ENCODE data around the gene MINDY4.

MINDY4 gene

GRCh38 chr7:30921540-30922401 is 150.6 kb downstream of the MINDY4 start:
- TF ChIP-seq REST (IDR thresholded peaks at IDR 0.05; ENCODE audit: low read depth), result no peak
- no peak for TF ChIP-seq FOXM1 (IDR thresholded peaks at IDR 0.05; ENCODE audit: borderline replicate concordance, low read depth)
- no peak for TF ChIP-seq YY1 (IDR thresholded peaks at IDR 0.05; ENCODE audit: low read depth)
- TF ChIP-seq, protein P1, sequence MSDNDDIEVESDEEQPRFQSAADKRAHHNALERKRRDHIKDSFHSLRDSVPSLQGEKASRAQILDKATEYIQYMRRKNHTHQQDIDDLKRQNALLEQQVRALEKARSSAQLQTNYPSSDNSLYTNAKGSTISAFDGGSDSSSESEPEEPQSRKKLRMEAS (IDR thresholded peaks at IDR 0.05), result no peak
- no peak for TF ChIP-seq RAD21 (IDR thresholded peaks at IDR 0.05; ENCODE audit: low read depth)
- TF ChIP-seq NFIC (IDR thresholded peaks at IDR 0.05), result no peak
- TF ChIP-seq TEAD4 (IDR thresholded peaks at IDR 0.05), result no peak
- TF ChIP-seq TAF1 (IDR thresholded peaks at IDR 0.05; ENCODE audit: low read depth), result no peak
- TF ChIP-seq ZBTB7A (IDR thresholded peaks at IDR 0.05; ENCODE audit: low read depth), result no peak
- TF ChIP-seq TCF12 (IDR thresholded peaks at IDR 0.05; ENCODE audit: low read depth), result no peak
- TF ChIP-seq CEBPB (IDR thresholded peaks at IDR 0.05), result no peak
- TF ChIP-seq EP300 (IDR thresholded peaks at IDR 0.05; ENCODE audit: borderline replicate concordance), result no peak
- no peak for TF ChIP-seq CREB1 (IDR thresholded peaks at IDR 0.05; ENCODE audit: low read depth)
- no peak for TF ChIP-seq EGR1 (IDR thresholded peaks at IDR 0.05)
- TF ChIP-seq USF1 (IDR thresholded peaks at IDR 0.05), result no peak

DNA sequence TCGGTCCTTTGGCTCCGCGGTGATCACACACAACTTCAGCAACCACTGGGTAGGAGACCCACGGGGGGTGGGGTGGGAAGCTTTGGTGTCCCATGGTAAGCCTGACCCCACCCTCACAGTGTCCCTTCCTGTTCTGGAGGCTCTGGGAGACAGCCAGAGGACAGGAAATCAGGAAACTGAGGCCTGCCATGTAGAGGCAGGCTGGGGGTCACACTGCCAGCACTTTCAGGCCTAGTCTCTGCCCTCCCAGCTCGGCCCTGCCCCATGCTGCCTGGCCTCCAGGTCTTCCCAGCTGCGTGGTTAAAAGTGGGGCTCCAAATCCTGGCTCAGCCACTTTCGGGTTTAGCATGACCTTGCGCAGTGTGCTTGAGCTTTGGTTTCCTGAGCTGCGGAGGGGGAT is 151.4 kb downstream of the MINDY4 start:
- TF ChIP-seq CREB1 (IDR thresholded peaks at IDR 0.05; ENCODE audit: low read depth) (no peak), EP300 (IDR thresholded peaks at IDR 0.05; ENCODE audit: borderline replicate concordance) (no peak), ZBTB7A (IDR thresholded peaks at IDR 0.05; ENCODE audit: low read depth) (no peak), FOXM1 (IDR thresholded peaks at IDR 0.05; ENCODE audit: borderline replicate concordance, low read depth) (no peak), CEBPB (IDR thresholded peaks at IDR 0.05) (no peak), REST (IDR thresholded peaks at IDR 0.05; ENCODE audit: low read depth) (no peak), EGR1 (IDR thresholded peaks at IDR 0.05) (no peak), NFIC (IDR thresholded peaks at IDR 0.05) (no peak), TEAD4 (IDR thresholded peaks at IDR 0.05) (no peak), RAD21 (IDR thresholded peaks at IDR 0.05; ENCODE audit: low read depth) (no peak), YY1 (IDR thresholded peaks at IDR 0.05; ENCODE audit: low read depth) (no peak), TCF12 (IDR thresholded peaks at IDR 0.05; ENCODE audit: low read depth) (no peak), TAF1 (IDR thresholded peaks at IDR 0.05; ENCODE audit: low read depth) (no peak), USF1 (IDR thresholded peaks at IDR 0.05) (no peak)
- TF ChIP-seq, protein P1 (IDR thresholded peaks at IDR 0.05), result no peak

GRCh38 chr7:30923009-30923773 is 152.0 kb downstream of the MINDY4 start:
- TF ChIP-seq, protein P1 (IDR thresholded peaks at IDR 0.05), result no peak
- no peak for TF ChIP-seq EP300 (IDR thresholded peaks at IDR 0.05; ENCODE audit: borderline replicate concordance)
- no peak for TF ChIP-seq TEAD4 (IDR thresholded peaks at IDR 0.05)
- no peak for TF ChIP-seq EGR1 (IDR thresholded peaks at IDR 0.05)
- TF ChIP-seq ZBTB7A (IDR thresholded peaks at IDR 0.05; ENCODE audit: low read depth), result no peak
- no peak for TF ChIP-seq CREB1 (IDR thresholded peaks at IDR 0.05; ENCODE audit: low read depth)
- TF ChIP-seq FOXM1 (IDR thresholded peaks at IDR 0.05; ENCODE audit: borderline replicate concordance, low read depth), result no peak
- no peak for TF ChIP-seq TAF1 (IDR thresholded peaks at IDR 0.05; ENCODE audit: low read depth)
- no peak for TF ChIP-seq NFIC (IDR thresholded peaks at IDR 0.05)
- TF ChIP-seq YY1 (IDR thresholded peaks at IDR 0.05; ENCODE audit: low read depth), result no peak
- TF ChIP-seq CEBPB (IDR thresholded peaks at IDR 0.05), result no peak
- no peak for TF ChIP-seq USF1 (IDR thresholded peaks at IDR 0.05)
- TF ChIP-seq RAD21 (IDR thresholded peaks at IDR 0.05; ENCODE audit: low read depth), result no peak
- TF ChIP-seq TCF12 (IDR thresholded peaks at IDR 0.05; ENCODE audit: low read depth), result no peak
- TF ChIP-seq REST (IDR thresholded peaks at IDR 0.05; ENCODE audit: low read depth), result no peak
